ENCODE results near the gene CREB3L2.

GRCh38 chr7:138009350-138009653 is 7.4 kb upstream of the CREB3L2 start:
- TF ChIP-seq CTCF (IDR thresholded peaks at IDR 0.05; ENCODE audit: insufficient read depth, low read length, poor library complexity, severe bottlenecking): no peak
- no peak for TF ChIP-seq EZH2phosphoT487 (conservative IDR thresholded peaks at IDR 0.05; ENCODE audit: low read length)

Measured in SU-DHL-6 (cell line).